HL-60/S4 (cell line): ENCODE results near the gene RORB.

Experiments
- in situ Hi-C: fragments of 300-500 bp; cut with MboI; formaldehyde crosslinking; loops from 2 replicates; pipeline ENCODE4 v1.14.3; 2022; ENCODE audit warnings: low sequenced_read_pairs

The RORB gene

GRCh38 chr9:74697535-74697934 is 200.4 kb downstream of the RORB start:
- in situ Hi-C loops, result no loop called here

- in situ Hi-C loops, result no loop called here
These were observed 214.2 kb downstream of the RORB start for GRCh38 chr9:74711341-74711740.

- in situ Hi-C loops, result no loop called here
These were observed 221.6 kb downstream of the RORB start for GRCh38 chr9:74718709-74719108.

DNA sequence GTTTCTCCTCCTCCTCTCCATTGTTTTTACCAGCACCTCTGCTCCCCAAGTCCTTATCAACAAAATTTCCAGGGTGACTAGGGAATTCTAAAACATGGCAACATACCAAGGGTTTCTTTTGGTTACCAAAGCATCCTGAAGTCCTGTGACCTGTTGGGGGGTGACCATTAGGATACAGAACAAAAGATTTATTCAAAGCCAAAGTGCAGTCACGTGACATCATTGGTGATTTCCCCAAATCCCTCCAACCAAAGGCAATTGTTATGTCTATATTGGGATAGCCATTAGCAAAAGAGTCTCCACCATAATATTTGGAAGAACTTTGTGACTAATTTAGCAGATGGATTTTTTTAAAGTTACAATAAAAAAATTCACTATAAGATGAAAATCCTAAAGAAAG is 222.2 kb downstream of the RORB start:
- in situ Hi-C loops, result no loop called here

DNA sequence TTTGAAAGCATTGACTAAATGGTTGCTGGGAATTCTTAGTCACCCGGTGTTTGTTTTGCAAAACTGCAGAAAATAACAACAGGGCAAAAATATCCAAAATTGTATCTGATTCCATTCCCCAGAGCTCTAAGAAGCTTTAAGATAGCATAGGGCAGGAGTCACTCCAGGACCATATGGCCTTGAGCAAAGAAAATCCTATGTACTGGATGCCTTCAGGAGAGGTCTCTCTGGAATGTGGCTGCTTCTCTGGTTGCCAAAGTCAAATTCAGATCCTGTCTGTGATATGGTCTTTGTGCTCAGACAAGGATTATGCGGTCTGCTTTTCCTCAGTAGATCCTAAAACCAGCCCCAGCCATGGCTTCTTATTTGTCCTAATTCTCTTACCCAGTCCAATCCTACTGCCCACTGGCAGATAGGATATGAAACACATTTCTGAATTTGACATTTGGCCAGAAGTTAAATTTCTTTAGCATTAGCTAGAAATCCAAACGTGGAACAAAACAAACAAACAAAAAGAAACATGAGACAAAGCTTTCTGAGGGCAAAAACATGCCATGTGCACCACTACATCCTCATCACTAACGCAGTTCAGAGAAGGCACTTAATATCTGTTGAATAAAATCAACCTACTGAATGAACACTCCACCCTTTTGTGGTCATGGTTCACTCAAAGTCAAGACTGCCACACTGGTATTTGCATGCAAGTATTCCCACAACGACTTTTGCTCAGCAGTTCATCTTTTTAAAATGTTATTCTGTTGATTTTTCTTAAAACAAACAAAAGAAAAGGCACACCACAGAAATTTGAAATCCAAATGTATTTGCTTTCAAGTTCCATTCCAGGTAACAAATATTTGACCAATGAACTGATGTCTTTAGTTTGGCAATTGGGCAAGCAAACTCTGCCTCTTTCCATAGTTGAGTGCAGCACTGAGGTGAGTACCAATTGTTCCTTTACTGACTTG is 224.8 kb downstream of the RORB start:
- in situ Hi-C loops, result no loop called here

- in situ Hi-C loops, result no loop called here
These were observed 227.2 kb downstream of the RORB start for GRCh38 chr9:74724317-74724716.

GRCh38 chr9:74726581-74726980 is 229.4 kb downstream of the RORB start:
- in situ Hi-C loops, result no loop called here

DNA sequence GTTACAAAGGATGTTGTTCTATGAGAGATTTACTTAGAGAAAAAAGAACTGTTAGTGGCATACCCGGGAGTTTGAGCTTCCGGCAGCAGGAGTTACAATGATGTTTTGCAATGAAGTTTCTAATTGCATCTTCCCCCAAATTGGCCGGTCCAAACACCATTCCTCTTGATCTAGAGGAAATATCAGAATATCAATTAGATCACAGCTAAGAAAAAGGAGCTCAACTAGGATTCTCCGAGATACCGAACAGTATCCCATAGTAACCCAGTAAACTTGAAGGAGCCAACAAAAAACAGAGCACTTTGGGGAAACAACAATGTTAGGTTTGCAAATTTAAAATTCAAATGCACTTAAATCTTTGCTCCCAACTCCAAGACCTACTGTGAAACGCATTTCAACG is 231.0 kb downstream of the RORB start:
- in situ Hi-C loops, result no loop called here

- in situ Hi-C loops, result no loop called here
These were observed 232.1 kb downstream of the RORB start for GRCh38 chr9:74729136-74729695.

DNA sequence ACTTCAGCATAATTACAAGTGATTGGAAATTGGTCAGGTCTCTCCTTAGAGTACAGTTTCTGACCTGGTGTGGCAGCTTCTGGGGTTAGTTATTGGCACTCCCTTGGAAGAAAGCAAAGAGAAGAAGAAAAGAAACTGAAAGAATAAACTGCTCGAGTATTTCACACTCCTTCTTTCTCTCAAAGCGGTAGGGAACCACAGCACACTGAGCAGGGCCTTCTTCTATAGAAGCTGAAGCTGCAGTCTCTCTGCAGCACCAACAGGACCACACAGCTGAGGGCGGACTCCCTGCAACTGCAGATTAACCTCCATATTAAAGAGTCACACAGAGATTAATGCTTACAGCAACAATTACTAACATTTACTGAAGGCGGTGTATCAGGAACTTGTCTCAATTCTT is 238.6 kb downstream of the RORB start:
- in situ Hi-C loops, result no loop called here

DNA sequence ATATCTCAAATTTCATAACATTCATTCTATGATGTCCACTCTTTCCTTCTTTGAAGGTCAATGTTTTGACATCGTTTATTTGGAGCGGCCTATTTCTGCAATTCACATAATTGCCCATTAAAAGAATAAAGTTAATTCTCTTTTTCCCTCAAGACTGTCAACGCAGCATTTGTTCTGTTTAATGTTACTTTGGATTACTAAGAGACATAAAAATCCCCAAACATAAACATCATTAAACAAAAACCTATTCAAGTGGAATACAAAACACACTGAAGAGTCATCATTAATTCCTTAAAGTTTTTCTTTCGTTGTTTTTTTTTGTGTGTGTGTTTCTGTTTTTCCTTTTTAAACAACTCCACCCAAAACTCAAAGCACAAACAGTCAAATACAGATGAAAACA is 239.5 kb downstream of the RORB start:
- in situ Hi-C loops, result no loop called here

GRCh38 chr9:74742191-74742790 is 245.2 kb downstream of the RORB start:
- in situ Hi-C loops, result no loop called here
